Hepatocyte (in vitro differentiated cells): Measurements from ENCODE around the gene GIPR.

Experiments used
- EZH2 ChIP-seq: fragments of 200-600 bp; sonication (generic); IDR thresholded peaks from 2 replicates; pipeline ENCODE4 v1.6.1; 2016; ENCODE audit warnings: antibody characterized with exemption, mild to moderate bottlenecking, borderline replicate concordance
- EZH2phosphoT487 ChIP-seq: fragments of 200-600 bp; sonication (generic); IDR thresholded peaks from one replicate; pipeline ENCODE4 v1.6.1; 2018; ENCODE audit warnings: antibody characterized with exemption, mild to moderate bottlenecking, low read depth, moderate library complexity; ENCODE audit not compliant: unreplicated experiment, severe bottlenecking
- TF ChIP-seq, protein P1 (sequence below): fragments of 200-600 bp; sonication (generic); IDR thresholded peaks from 2 replicates; pipeline ENCODE4 v1.5.1; 2016; ENCODE audit warnings: antibody characterized with exemption, mild to moderate bottlenecking; ENCODE audit not compliant: poor library complexity

DNA sequence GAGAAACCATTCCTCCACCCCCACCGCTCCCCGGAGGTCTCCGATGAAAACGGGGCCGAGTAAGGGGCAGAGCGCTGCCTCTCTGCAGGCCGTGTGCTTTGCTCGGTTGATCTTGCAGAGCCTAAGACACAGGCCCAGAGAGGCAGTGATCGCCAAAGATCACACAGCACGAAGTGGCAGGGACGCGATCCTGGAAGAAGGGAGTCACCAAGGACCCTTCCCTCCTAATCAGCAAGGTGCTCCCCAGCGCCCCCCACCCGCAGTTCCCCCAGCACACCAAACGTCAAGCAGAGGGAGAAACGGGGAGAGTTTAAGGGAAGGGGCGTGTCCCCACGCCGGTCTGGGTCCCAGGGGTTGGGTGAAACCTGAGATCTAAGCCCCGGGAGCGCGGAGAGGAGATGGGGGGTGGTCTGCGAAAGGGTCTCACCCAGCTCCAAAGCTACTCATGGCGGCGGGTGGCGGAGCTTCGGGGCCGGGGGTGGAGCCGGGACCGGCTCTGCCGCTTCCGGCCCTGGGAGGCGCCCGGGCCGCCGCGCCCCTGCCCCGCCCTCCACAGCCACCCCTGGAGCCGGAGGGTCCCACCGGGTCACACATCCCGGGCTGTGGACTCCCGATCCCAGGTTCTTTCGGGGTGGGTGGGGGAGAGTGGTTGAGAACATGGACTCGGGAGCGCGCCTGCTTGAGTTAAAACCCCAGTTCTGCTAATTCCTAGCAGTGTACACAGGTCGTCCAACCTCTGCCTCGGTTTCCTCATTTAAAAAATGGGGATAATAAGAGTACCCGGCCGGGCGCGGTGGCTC, 28.9 kb upstream of the GIPR start, which contains the start of gene EML2:
- TF ChIP-seq, protein P1, sequence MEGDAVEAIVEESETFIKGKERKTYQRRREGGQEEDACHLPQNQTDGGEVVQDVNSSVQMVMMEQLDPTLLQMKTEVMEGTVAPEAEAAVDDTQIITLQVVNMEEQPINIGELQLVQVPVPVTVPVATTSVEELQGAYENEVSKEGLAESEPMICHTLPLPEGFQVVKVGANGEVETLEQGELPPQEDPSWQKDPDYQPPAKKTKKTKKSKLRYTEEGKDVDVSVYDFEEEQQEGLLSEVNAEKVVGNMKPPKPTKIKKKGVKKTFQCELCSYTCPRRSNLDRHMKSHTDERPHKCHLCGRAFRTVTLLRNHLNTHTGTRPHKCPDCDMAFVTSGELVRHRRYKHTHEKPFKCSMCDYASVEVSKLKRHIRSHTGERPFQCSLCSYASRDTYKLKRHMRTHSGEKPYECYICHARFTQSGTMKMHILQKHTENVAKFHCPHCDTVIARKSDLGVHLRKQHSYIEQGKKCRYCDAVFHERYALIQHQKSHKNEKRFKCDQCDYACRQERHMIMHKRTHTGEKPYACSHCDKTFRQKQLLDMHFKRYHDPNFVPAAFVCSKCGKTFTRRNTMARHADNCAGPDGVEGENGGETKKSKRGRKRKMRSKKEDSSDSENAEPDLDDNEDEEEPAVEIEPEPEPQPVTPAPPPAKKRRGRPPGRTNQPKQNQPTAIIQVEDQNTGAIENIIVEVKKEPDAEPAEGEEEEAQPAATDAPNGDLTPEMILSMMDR, result peak; percentile 37
- TF ChIP-seq EZH2 (no peak), EZH2phosphoT487 (no peak)
